Stimulated activated CD4-positive, alpha-beta T cell treated with anti-CD3 and anti-CD28 coated beads, Interleukin-15, amount 100 ng/mL, for 1 hour (primary cell): ENCODE measurements around the gene LAPTM5.
A peak's percentile ranks its signal among the peaks of the same experiment; 100 is the strongest.

Experiments used
- DNase-seq, 2 donors: peaks; one replicate each; pipeline ENCODE4 v3.0.0-alpha.2; 2020; ENCODE audit warnings: low read depth in 1 of 2, low spot score in 1 of 2

Gene LAPTM5

GRCh38 chr1:30756545-30757351 lies 826 bp downstream of the LAPTM5 start:
- DNase-seq, result peak in 1 of 2 donors; percentile 48

DNA sequence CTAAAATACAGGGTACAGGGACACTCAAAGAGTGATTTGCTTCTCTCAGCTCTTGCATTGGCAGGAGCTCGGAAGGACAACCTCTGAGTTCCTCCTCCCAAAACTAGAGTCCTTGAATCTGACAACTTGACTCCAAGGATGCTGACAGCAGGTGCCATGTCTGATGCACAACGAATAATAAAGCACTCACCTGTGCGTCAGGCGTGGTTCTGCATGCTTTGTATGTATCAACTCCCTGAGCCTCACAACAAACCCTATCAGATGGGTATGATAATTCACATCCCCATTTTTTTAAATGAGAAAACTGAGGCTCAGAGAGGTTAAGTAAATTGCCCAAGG lies 1.4 kb downstream of the LAPTM5 start:
- no peak for DNase-seq

- no peak for DNase-seq
Measured at GRCh38 chr1:30755746-30756145, 1.8 kb downstream of the LAPTM5 start.

DNA sequence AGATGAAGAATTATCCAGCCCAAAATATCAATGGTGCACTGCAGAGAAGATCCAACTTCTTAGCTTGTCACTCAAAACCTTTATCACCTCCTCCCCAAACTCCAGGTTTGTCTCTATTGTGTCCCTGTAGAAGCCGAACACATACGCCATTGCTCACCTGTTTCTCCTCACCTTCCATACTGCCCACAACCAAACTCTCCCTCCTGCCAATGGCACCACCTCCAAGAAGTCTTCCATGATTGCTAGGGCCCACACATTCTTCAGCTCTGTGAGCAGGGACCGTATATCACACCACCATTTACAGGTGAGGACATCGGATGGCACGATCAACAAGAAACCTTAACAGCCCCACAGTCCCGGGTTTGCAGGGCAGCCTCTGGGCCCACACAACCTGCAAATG lies 2.2 kb downstream of the LAPTM5 start:
- no peak for DNase-seq

DNA sequence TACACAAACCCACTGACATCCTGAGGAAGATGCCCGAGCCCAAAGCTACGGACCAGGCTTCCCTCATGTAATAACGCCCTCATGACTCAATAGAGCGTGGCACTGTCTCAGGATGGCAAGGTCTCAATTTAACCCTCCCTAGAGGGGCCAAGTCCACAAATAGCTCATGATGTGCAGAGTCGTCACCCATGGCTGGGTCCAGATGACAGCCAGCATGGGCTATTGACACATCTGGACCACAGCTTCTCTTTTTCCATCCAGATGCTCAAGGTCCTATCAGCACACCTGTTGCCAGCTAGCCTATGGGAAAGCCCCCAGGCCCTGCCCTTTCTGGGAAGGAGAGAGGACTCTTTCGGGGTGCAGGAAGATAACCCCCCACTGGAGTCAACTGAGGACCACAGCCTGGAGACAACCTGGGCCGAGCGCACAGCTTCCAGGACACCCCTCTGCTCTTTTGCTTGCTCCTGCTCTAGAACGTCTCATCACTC lies 2.8 kb downstream of the LAPTM5 start:
- no peak for DNase-seq

DNA sequence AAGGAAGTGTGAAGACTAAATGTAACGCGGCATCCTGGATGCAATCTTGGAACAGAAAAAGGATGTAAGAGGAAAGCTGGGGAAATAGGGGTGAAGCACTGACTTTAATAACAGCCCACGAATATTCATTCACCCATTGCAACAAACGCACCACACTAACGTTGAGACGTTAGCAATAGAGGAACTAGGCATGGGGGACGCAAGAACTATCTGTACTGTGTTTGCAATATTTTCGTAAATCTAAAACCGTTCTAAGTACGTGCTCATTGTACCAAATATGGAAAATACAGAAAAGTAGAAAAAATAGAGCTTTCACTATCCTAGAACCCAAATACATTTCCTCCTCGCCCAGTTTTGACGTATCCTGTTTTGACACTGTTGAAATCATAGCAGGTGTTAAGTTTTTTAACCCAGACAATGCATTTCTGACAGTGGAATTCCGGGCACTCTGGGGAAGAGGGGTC lies 3.9 kb downstream of the LAPTM5 start:
- DNase-seq, result no peak

GRCh38 chr1:30753118-30753517 lies 4.5 kb downstream of the LAPTM5 start:
- DNase-seq, result no peak

DNA sequence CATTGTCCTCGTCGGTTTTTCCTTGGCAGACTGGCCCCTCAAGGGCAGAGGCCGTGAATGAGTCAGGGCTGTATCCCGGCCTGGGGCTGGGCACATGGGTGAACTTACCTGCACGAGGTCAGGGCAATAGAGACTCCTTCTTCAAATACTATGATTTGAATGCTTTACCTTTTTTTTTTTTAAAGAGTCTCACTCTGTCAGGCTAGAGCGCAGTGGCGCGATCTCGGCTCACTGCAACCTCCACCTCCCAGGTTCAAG lies 5.0 kb downstream of the LAPTM5 start:
- no peak for DNase-seq

GRCh38 chr1:30751830-30752650 lies 5.5 kb downstream of the LAPTM5 start:
- DNase-seq, result no peak

GRCh38 chr1:30750731-30751291 lies 6.8 kb downstream of the LAPTM5 start:
- no peak for DNase-seq

DNA sequence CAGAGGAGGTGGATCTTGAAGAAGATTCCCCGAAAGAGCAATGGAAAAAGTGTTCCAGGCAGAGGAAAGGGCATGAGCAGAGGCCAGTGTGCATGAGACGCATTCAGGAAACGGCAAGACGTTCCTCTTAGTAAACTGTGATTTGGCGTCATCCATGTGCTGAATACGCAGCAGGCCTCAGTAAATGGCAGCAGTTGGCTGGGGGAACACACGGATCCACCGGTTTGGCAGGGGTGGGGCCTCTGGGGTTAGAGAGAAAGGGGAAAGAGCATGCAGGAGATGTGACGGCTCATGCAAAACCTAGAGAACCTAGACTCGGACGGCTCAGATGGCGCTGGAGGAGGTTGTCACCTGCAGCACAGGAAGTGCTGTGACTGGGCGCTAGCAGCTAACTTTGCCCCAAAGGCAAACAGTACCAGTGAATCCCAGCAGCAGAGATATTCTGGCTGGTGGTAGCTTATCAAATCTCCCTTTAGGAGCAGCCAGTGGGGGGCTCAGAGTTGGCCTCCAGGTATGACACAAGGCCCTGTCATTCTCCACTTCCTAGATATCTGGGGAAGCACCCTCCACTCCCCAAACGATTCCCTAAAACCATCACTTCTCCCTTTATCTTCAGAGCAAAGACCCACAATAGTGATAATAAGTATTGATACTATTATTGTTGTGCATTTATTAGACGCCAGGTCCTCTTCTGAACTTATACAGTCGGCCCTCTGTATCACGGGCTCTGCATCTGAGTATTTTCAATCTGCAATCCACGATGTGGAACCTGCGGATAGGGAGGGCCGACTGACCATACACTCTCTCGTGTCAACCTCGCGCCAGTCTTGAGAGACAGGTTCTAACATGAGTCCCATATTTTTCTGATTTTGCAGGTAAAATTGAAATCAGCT lies 7.6 kb downstream of the LAPTM5 start:
- peak in 1 of 2 donors; percentile 40 for DNase-seq

DNA sequence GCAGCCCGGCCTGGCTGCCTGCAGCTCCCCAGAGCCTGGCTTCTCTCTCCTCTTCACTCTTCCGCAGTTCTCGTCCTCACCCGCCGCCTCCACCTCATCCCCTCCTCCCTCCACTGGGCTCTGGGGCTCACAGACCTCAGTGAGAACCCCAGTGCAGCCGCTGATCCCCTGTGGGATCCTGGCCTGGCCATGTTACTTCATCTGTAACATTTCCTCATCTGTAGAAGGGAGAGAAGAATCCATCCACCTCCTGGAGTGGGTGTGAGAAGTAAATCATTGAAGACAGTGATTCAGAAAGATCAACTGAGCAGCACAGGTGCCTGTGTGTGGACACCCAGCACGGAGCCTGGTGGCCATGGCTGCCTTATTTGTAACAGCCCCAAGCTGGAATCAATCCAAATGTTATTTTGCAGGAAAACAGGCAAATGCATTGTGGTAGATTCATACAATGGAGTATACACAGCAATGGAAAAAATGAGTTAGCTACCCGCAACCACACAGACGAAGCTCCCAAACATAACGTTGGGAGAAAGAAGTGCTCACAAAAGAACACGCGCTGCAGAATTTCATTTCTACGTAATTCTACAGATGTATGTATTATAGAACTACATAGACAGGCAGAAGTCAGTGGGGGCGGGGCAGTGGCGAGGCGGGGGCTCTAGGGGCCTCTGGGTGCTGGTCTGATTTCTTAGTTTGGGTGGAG lies 8.7 kb downstream of the LAPTM5 start:
- no peak for DNase-seq

DNA sequence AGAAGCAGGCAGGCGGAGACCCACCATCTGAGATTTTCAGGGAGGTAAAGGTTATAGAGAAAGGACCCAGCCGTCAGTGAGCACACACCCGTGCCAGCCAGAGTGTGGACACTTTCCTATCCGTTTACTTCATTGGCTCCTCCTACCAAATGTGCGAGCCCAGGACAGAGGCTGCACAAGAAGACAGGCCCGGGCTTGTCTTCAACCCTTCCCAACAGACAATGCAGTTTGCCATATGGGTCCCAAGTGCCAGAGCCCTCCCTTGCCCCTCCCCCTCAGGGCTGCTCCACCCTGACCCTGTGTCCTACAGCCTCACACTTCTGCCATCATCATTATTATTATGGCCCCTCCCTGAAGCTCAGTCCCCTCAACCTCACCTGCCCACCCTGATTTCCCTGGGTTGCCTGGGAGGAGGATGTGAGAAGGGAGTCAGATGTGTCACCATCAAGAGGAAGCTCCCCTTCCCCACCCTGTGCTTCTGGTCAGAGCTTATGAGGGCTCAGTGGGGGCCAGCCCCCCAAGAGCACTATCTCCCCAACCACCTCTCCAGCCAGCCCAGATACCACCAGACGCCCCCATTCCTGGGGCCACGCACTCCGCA lies 9.4 kb downstream of the LAPTM5 start:
- DNase-seq, result no peak

GRCh38 chr1:30747033-30748008 lies 10.3 kb downstream of the LAPTM5 start:
- DNase-seq, result no peak

DNA sequence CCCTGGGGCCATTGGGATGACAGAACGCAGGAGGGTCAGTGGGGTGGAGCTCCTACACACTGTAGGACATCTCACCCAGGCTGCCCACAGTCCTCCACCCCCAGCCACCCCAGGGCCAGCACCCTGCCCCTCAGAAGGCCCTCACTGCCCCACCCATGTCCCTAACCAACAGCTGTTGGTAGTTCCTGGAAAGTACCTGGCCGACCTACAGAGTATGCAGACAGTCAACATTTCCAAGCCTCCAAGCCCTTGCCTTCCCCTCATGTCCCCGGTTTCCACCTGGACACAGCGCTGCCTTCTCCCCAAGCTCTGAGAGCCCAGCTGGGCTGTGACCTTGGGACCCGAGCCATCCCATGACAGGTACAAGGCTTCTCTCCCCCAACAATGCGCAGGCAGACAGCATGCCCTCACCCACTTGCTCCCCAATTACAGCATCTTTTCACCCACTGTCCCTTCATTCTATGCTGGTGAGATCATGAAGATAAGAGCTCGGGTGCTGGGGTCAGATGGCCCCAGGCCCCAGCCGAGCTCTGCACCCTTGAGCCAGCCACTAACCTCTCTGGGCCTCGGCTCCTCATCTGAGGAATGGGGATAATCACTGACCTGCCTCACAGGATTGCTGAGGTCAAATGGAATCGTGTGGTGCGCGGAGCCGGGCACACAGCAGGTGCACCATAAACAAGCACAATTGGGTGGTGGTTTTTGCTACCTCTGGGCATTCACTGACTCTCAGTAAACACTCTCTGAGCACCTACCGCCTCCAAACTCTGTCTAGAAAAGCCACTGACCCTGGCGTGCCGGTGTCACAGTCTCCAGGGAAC lies 11.2 kb downstream of the LAPTM5 start:
- DNase-seq, result no peak

- no peak for DNase-seq
Measured at GRCh38 chr1:30745834-30746208, 11.8 kb downstream of the LAPTM5 start.

DNA sequence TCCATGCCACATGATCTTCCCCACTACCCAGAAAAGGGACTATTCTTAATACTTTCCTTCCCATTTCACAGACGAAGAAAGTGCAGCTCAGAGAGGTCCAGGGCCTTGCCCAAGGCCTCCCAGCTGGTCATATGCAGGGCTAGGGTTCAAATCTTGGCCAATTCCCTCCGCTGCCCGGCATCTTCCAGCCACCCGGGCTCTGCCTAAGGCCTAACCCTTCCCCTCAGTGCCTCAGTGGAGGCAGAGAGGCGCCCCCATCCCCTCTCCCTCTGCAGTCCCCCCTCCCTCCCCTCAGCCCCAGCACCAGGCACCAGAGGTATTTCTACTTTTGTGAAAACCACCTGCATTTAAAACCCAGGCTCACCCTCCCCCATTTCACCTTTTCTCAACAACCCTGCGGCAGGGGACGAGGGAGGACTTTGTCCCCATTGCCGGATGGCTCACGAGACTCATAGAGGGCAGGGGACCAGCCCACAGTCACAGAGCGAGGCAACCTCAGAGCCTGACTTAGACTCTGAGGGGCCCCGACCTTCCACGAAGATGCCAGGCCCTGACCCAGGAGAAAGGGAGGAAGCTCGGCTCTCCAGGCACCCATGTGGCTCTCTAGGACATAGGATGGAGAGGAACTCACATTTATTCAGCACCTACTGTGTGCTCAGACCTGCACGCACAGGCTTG lies 12.3 kb downstream of the LAPTM5 start:
- DNase-seq, result no peak
